GM23338 (cell line): ENCODE data around the gene ATG16L2.

Source experiments
- CREB1 ChIP-seq: fragments of 250-450 bp; sonication (Bioruptor Pico); IDR thresholded peaks from 2 replicates; pipeline ENCODE4 v1.5.0; 2020; ENCODE audit warnings: low read depth, mild to moderate bottlenecking, moderate library complexity
- EZH2 ChIP-seq: fragments of 200-600 bp; sonication (generic); IDR thresholded peaks from one replicate; pipeline ENCODE4 v1.8.0; 2017; ENCODE audit warnings: antibody characterized with exemption, mild to moderate bottlenecking, low read depth; ENCODE audit not compliant: unreplicated experiment
- EZH2phosphoT487 ChIP-seq: fragments of 200-600 bp; sonication (generic); IDR thresholded peaks from one replicate; pipeline ENCODE4 v1.8.1; 2018; ENCODE audit warnings: antibody characterized with exemption; ENCODE audit not compliant: unreplicated experiment
- JUNB ChIP-seq: IDR thresholded peaks from one replicate; pipeline ENCODE4 v1.6.1; 2016; ENCODE audit warnings: antibody characterized with exemption; ENCODE audit not compliant: unreplicated experiment
- NANOG ChIP-seq: IDR thresholded peaks from 2 replicates; pipeline ENCODE4 v1.6.1; 2016; ENCODE audit warnings: antibody characterized with exemption, borderline replicate concordance
- POLR2AphosphoS5 ChIP-seq: IDR thresholded peaks from 2 replicates; pipeline ENCODE4 v1.6.1; 2016; ENCODE audit warnings: antibody characterized with exemption, low read depth
- ZNF114 ChIP-seq: fragments of 250-450 bp; sonication (Bioruptor Pico); IDR thresholded peaks from 2 replicates; pipeline ENCODE4 v1.5.0; 2020; ENCODE audit warnings: mild to moderate bottlenecking, moderate library complexity
- TF ChIP-seq, protein P1 (sequence below), 2 experiments: fragments of 200-600 bp in 1 of 2; sonication (generic) in 1 of 2; conservative IDR thresholded peaks; 2 replicates each; pipeline versions ENCODE4 v1.5.1 to v1.6.1; 2016 to 2017; ENCODE audit warnings: antibody characterized with exemption in 2 of 2, low read depth in 2 of 2, mild to moderate bottlenecking in 2 of 2, moderate library complexity in 1 of 2
- TF ChIP-seq, protein P2 (sequence below): IDR thresholded peaks from one replicate; pipeline ENCODE4 v1.6.1; 2018; ENCODE audit warnings: antibody characterized with exemption; ENCODE audit not compliant: unreplicated experiment
- TF ChIP-seq, protein P3 (sequence below): IDR thresholded peaks from 2 replicates; pipeline ENCODE4 v1.6.1; 2016; ENCODE audit warnings: antibody characterized with exemption
- TF ChIP-seq, protein P4 (sequence below): fragments of 250-450 bp; sonication (Bioruptor Pico); IDR thresholded peaks from 2 replicates; pipeline ENCODE4 v1.5.0; 2020; ENCODE audit warnings: mild to moderate bottlenecking, moderate library complexity

GRCh38 chr11:72828081-72828567, 13.9 kb downstream of the ATG16L2 start:
- TF ChIP-seq ZNF114 (CRISPR knock-in tag) (no peak), CREB1 (no peak), POLR2AphosphoS5 (no peak), EZH2phosphoT487 (no peak), EZH2 (no peak), NANOG (no peak), JUNB (no peak)
- TF ChIP-seq, protein P1, sequence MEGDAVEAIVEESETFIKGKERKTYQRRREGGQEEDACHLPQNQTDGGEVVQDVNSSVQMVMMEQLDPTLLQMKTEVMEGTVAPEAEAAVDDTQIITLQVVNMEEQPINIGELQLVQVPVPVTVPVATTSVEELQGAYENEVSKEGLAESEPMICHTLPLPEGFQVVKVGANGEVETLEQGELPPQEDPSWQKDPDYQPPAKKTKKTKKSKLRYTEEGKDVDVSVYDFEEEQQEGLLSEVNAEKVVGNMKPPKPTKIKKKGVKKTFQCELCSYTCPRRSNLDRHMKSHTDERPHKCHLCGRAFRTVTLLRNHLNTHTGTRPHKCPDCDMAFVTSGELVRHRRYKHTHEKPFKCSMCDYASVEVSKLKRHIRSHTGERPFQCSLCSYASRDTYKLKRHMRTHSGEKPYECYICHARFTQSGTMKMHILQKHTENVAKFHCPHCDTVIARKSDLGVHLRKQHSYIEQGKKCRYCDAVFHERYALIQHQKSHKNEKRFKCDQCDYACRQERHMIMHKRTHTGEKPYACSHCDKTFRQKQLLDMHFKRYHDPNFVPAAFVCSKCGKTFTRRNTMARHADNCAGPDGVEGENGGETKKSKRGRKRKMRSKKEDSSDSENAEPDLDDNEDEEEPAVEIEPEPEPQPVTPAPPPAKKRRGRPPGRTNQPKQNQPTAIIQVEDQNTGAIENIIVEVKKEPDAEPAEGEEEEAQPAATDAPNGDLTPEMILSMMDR (conservative IDR thresholded peaks at IDR 0.05; ENCODE audit: low read depth in 2 of 2), result no peak
- TF ChIP-seq, protein P2, sequence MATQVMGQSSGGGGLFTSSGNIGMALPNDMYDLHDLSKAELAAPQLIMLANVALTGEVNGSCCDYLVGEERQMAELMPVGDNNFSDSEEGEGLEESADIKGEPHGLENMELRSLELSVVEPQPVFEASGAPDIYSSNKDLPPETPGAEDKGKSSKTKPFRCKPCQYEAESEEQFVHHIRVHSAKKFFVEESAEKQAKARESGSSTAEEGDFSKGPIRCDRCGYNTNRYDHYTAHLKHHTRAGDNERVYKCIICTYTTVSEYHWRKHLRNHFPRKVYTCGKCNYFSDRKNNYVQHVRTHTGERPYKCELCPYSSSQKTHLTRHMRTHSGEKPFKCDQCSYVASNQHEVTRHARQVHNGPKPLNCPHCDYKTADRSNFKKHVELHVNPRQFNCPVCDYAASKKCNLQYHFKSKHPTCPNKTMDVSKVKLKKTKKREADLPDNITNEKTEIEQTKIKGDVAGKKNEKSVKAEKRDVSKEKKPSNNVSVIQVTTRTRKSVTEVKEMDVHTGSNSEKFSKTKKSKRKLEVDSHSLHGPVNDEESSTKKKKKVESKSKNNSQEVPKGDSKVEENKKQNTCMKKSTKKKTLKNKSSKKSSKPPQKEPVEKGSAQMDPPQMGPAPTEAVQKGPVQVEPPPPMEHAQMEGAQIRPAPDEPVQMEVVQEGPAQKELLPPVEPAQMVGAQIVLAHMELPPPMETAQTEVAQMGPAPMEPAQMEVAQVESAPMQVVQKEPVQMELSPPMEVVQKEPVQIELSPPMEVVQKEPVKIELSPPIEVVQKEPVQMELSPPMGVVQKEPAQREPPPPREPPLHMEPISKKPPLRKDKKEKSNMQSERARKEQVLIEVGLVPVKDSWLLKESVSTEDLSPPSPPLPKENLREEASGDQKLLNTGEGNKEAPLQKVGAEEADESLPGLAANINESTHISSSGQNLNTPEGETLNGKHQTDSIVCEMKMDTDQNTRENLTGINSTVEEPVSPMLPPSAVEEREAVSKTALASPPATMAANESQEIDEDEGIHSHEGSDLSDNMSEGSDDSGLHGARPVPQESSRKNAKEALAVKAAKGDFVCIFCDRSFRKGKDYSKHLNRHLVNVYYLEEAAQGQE, result no peak
- TF ChIP-seq, protein P3, sequence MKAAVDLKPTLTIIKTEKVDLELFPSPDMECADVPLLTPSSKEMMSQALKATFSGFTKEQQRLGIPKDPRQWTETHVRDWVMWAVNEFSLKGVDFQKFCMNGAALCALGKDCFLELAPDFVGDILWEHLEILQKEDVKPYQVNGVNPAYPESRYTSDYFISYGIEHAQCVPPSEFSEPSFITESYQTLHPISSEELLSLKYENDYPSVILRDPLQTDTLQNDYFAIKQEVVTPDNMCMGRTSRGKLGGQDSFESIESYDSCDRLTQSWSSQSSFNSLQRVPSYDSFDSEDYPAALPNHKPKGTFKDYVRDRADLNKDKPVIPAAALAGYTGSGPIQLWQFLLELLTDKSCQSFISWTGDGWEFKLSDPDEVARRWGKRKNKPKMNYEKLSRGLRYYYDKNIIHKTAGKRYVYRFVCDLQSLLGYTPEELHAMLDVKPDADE, result no peak
- TF ChIP-seq, protein P4, sequence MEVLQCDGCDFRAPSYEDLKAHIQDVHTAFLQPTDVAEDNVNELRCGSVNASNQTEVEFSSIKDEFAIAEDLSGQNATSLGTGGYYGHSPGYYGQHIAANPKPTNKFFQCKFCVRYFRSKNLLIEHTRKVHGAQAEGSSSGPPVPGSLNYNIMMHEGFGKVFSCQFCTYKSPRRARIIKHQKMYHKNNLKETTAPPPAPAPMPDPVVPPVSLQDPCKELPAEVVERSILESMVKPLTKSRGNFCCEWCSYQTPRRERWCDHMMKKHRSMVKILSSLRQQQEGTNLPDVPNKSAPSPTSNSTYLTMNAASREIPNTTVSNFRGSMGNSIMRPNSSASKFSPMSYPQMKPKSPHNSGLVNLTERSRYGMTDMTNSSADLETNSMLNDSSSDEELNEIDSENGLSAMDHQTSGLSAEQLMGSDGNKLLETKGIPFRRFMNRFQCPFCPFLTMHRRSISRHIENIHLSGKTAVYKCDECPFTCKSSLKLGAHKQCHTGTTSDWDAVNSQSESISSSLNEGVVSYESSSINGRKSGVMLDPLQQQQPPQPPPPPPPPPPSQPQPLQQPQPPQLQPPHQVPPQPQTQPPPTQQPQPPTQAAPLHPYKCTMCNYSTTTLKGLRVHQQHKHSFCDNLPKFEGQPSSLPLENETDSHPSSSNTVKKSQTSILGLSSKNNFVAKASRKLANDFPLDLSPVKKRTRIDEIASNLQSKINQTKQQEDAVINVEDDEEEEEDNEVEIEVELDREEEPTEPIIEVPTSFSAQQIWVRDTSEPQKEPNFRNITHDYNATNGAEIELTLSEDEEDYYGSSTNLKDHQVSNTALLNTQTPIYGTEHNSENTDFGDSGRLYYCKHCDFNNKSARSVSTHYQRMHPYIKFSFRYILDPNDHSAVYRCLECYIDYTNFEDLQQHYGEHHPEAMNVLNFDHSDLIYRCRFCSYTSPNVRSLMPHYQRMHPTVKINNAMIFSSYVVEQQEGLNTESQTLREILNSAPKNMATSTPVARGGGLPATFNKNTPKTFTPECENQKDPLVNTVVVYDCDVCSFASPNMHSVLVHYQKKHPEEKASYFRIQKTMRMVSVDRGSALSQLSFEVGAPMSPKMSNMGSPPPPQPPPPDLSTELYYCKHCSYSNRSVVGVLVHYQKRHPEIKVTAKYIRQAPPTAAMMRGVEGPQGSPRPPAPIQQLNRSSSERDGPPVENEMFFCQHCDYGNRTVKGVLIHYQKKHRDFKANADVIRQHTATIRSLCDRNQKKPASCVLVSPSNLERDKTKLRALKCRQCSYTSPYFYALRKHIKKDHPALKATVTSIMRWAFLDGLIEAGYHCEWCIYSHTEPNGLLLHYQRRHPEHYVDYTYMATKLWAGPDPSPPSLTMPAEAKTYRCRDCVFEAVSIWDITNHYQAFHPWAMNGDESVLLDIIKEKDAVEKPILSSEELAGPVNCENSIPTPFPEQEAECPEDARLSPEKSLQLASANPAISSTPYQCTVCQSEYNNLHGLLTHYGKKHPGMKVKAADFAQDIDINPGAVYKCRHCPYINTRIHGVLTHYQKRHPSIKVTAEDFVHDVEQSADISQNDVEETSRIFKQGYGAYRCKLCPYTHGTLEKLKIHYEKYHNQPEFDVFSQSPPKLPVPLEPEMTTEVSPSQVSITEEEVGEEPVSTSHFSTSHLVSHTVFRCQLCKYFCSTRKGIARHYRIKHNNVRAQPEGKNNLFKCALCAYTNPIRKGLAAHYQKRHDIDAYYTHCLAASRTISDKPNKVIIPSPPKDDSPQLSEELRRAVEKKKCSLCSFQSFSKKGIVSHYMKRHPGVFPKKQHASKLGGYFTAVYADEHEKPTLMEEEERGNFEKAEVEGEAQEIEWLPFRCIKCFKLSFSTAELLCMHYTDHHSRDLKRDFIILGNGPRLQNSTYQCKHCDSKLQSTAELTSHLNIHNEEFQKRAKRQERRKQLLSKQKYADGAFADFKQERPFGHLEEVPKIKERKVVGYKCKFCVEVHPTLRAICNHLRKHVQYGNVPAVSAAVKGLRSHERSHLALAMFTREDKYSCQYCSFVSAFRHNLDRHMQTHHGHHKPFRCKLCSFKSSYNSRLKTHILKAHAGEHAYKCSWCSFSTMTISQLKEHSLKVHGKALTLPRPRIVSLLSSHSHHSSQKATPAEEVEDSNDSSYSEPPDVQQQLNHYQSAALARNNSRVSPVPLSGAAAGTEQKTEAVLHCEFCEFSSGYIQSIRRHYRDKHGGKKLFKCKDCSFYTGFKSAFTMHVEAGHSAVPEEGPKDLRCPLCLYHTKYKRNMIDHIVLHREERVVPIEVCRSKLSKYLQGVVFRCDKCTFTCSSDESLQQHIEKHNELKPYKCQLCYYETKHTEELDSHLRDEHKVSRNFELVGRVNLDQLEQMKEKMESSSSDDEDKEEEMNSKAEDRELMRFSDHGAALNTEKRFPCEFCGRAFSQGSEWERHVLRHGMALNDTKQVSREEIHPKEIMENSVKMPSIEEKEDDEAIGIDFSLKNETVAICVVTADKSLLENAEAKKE (CRISPR knock-in tag), result no peak
